Spleen (tissue), 13 donors: ENCODE data around the gene RABGGTA. TPM values are rescaled to one million over a fixed set of nuclear protein-coding genes. Genes with fewer than 3 reads are reported as not detected.

Experiments used
- DNase-seq: peaks from one replicate; pipeline ENCODE4 v3.0.0-alpha.2; 2020
- H3K27ac ChIP-seq, 8 donors: fragments of 200-600 bp; sonication (generic) in 7 of 8; 1 replicate in 4 of 8; 2 replicates in 4 of 8; pipeline versions ENCODE4 v1.5.0 to v1.8.0; 2016 to 2021; ENCODE audit warnings: inconsistent platforms in 4 of 8, mild to moderate bottlenecking in 4 of 8, moderate library complexity in 1 of 8
- H3K27me3 ChIP-seq, 7 donors: fragments of 200-600 bp; sonication (generic) in 6 of 7; replicated peaks in 1 of 7; 1 replicate in 4 of 7; 2 replicates in 3 of 7; pipeline versions ENCODE4 v1.5.0 to v1.8.0; 2016 to 2021; ENCODE audit warnings: inconsistent platforms in 3 of 7, mild to moderate bottlenecking in 1 of 7
- H3K36me3 ChIP-seq, 6 donors: fragments of 200-600 bp; sonication (generic) in 5 of 6; 1 replicate in 4 of 6; 2 replicates in 2 of 6; pipeline versions ENCODE4 v1.5.0 to v1.8.0; 2016 to 2021; ENCODE audit warnings: inconsistent platforms in 2 of 6
- H3K4me1 ChIP-seq, 6 donors: fragments of 200-600 bp; sonication (generic) in 5 of 6; 1 replicate in 3 of 6; 2 replicates in 3 of 6; pipeline versions ENCODE4 v1.5.0 to v1.8.0; 2016 to 2021; ENCODE audit warnings: inconsistent platforms in 3 of 6
- H3K4me3 ChIP-seq, 8 donors: fragments of 200-600 bp; sonication (generic) in 7 of 8; 1 replicate in 4 of 8; 2 replicates in 4 of 8; pipeline versions ENCODE4 v1.5.0 to v1.8.0; 2016 to 2021; ENCODE audit warnings: inconsistent platforms in 4 of 8, mild to moderate bottlenecking in 4 of 8, moderate library complexity in 2 of 8
- H3K9me3 ChIP-seq, 8 donors: fragments of 200-600 bp; sonication (generic) in 7 of 8; 1 replicate in 4 of 8; 2 replicates in 4 of 8; pipeline versions ENCODE4 v1.5.0 to v1.8.0; 2016 to 2021; ENCODE audit warnings: inconsistent platforms in 4 of 8
- CTCF ChIP-seq, 11 experiments: fragments of 200-600 bp in 7 of 11; fragments of 450-650 bp in 4 of 11; sonication (generic) in 4 of 11; IDR thresholded peaks in 8 of 11; conservative IDR thresholded peaks in 3 of 11; 1 replicate in 7 of 11; 2 replicates in 4 of 11; pipeline versions ENCODE4 v1.4.0 to v1.8.0; 2016 to 2021; ENCODE audit warnings: antibody characterized with exemption in 11 of 11, inconsistent platforms in 4 of 11, mild to moderate bottlenecking in 1 of 11
- POLR2A ChIP-seq, 3 donors: fragments of 450-650 bp; IDR thresholded peaks; one replicate each; pipeline ENCODE4 v1.5.1; 2017; ENCODE audit warnings: antibody characterized with exemption in 3 of 3, mild to moderate bottlenecking in 1 of 3
- POLR2AphosphoS5 ChIP-seq, 3 donors: sonication (generic); formaldehyde crosslinking; IDR thresholded peaks; one replicate each; pipeline ENCODE4 v1.5.1; 2017; ENCODE audit warnings: antibody characterized with exemption in 3 of 3
- WGBS, 5 donors: extraction: QIAGEN DNeasy Blood & Tissue Kit in 3 of 5; methylation state at CpG; one replicate each; pipeline versions ENCODE4 v1.1.5 to v1.1.7; 2013 to 2018; 5-methylcytosine and 5-hydroxymethylcytosine counted together
- intact Hi-C: fragments of 100-400 bp; cut with DNase I; formaldehyde crosslinking; loops from one replicate; pipeline ENCODE4 v1.15.0; 2023; ENCODE audit warnings: low total_unique reads
- long read RNA-seq, 2 donors: transcript quantifications; one replicate each; lab custom pipeline, GENCODE V29; 2026
- polyA plus RNA-seq, 3 donors: library from polyadenylated mRNA; stranded (reverse); fragments of 200-250 nt; gene quantifications; one replicate each; pipeline ENCODE4 v1.2.1, GENCODE V29; 2013
- total RNA-seq, 7 donors: library from RNA; depleted of rRNA in 3 of 7; stranded (reverse); fragments of >200 nt in 3 of 7; fragmentation: NEBNext Ultra II Directional in 4 of 7; extraction: Animal tissue kit (Norgen Biotek cat#: 25700) in 4 of 7; gene quantifications; one replicate each; pipeline versions ENCODE4 v1.1.0 to v1.2.1, GENCODE V29; 2016 to 2021
- donor health status: healthy with polysubstance abuse.
- donor health status: DM: no; HTN: no; CAD: no; lungs with moderate emphysema.
- donor health status: DM: no; HTN: no; CAD: no.
- donor health status: Bipolar disorder and iron deficiency.
- donor health status: healthy.
- donor health status: DM: no; HTN: no; CAD: no.
- donor health status: DM: yes; HTN: yes; CAD: no.

The RABGGTA gene, protein sequence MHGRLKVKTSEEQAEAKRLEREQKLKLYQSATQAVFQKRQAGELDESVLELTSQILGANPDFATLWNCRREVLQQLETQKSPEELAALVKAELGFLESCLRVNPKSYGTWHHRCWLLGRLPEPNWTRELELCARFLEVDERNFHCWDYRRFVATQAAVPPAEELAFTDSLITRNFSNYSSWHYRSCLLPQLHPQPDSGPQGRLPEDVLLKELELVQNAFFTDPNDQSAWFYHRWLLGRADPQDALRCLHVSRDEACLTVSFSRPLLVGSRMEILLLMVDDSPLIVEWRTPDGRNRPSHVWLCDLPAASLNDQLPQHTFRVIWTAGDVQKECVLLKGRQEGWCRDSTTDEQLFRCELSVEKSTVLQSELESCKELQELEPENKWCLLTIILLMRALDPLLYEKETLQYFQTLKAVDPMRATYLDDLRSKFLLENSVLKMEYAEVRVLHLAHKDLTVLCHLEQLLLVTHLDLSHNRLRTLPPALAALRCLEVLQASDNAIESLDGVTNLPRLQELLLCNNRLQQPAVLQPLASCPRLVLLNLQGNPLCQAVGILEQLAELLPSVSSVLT
- total RNA-seq (10 to 100 TPM; 41.7 to 63.0 (median 48.6) TPM), polyA plus RNA-seq (10 to 100 TPM; 22.5 to 46.7 (median 41.4) TPM)
- long read RNA-seq, donor 1, transcript RABGGTA-201 (17 exons, 2,088 nt): major isoform, 7 of 8 reads
- long read RNA-seq, donor 1, partial matches to known transcripts: 0 of 8 reads
- long read RNA-seq, donor 1, other reads (novel, unspliced or antisense): 0 of 8 reads
- long read RNA-seq, donor 2, partial matches to known transcripts: 0 of 1 reads
- long read RNA-seq, donor 2, other reads (novel, unspliced or antisense): 0 of 1 reads

DNA sequence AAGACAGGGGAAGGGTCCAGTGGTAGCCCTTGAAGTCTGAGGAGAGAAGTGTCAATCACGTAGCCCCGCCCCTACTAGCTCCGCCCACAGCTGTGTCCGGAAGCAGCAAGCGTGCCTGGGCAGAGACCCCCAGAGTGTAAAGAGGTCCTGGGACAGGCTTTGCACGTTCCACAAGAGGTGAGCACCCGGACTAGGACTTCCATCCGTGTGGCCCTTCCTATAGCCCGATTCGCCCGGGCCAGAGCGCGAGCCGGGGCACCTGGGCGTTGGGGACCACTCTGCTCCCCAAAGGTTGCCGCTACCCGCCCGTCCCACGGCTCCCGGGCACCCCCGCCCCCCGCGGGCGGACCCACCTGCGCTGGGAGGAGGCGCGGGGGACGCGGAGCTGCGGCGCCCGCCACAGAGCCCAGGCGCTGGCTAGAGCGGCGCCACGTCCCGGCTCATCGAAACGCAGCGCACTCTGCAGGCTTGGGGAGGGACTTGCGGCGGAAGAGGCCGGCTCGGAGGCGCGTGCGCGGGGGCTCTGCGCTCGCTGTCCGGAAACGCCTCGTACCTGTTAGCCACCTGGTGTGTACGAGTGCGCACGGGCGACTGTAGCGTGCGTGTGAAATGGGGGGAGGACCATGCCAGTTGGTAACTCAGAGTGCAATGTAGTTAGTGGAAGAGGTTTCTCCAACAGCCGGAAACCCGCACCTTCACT is at the start of gene RABGGTA:
RABGGTA (minus strand) TSS at position 464 of the 700 bp plus-strand sequence. CDS start 482 bp downstream, outside the sequence.
- TF ChIP-seq POLR2AphosphoS5 (IDR thresholded peaks at IDR 0.05): peak; percentile 93 to 96 (median 95)
- peak; percentile 8 to 49 (median 48) for TF ChIP-seq POLR2A (IDR thresholded peaks at IDR 0.05)
- TF ChIP-seq CTCF (IDR thresholded peaks at IDR 0.05 in 8 of 11, conservative IDR thresholded peaks at IDR 0.05 in 3 of 11): peak; percentile 63 to 93 (median 83)
- Histone ChIP-seq H3K4me3 (peak within 1 kb of the TSS; percentile 46 to 82 (median 68)), H3K27ac (peak within 1 kb of the TSS; percentile 87 to 100 (median 99)), H3K9me3 (no peaks in the 10 kb centered on the region), H3K36me3 (peaks cover 0 to 40% (median 31%) of the 10 kb centered on the region in 6 donors), H3K27me3 (no peaks in the 10 kb centered on the region), H3K4me1 (peaks cover 7 to 67% (median 50%) of the 10 kb centered on the region in 6 donors)
- DNase-seq: peak; percentile 99
- intact Hi-C loops: no loop called here
- WGBS, 5 donors: 0 to 1% (median 0%) methylated on average over 38 to 61 of the region's 61 CpGs

- H3K4me1 ChIP-seq: peaks cover 31 to 72% (median 51%) of the 10 kb centered on the region in 6 donors
These were observed 45.9 kb upstream of the RABGGTA start for GRCh38 chr14:24317141-24317928.

GRCh38 chr14:24316597-24316950 is 45.2 kb upstream of the RABGGTA start:
- no peak for DNase-seq
- H3K4me1 ChIP-seq: peaks cover 36 to 80% (median 59%) of the 10 kb centered on the region in 6 donors
- 59 to 89% (median 76%) methylated on average over 18 of the region's 18 CpGs for WGBS, 5 donors
- no peaks in the 10 kb centered on the region for H3K27me3 ChIP-seq
- no peaks in the 10 kb centered on the region for H3K9me3 ChIP-seq
- H3K36me3 ChIP-seq: peaks cover 0 to 49% (median 2%) of the 10 kb centered on the region in 6 donors
- TF ChIP-seq POLR2AphosphoS5 (IDR thresholded peaks at IDR 0.05) (no peak), POLR2A (IDR thresholded peaks at IDR 0.05) (no peak), CTCF (IDR thresholded peaks at IDR 0.05 in 8 of 11, conservative IDR thresholded peaks at IDR 0.05 in 3 of 11) (no peak)
- peak overlapping the region in 1 of 8 donors; percentile 87 for H3K4me3 ChIP-seq
- intact Hi-C loops: no loop called here
- H3K27ac ChIP-seq: peak overlapping the region; percentile 60 to 98 (median 96)

More at GRCh38 chr14:24317141-24317928, 45.9 kb upstream of the RABGGTA start:
- DNase-seq: no peak
- TF ChIP-seq CTCF (IDR thresholded peaks at IDR 0.05 in 8 of 11, conservative IDR thresholded peaks at IDR 0.05 in 3 of 11): no peak
- no peak for TF ChIP-seq POLR2AphosphoS5 (IDR thresholded peaks at IDR 0.05)
- TF ChIP-seq POLR2A (IDR thresholded peaks at IDR 0.05): no peak
- Histone ChIP-seq H3K27ac (peak overlapping the region in 7 of 8 donors; percentile 36 to 98 (median 97)), H3K9me3 (no peaks in the 10 kb centered on the region), H3K4me3 (no peak overlapping the region), H3K36me3 (peaks cover 0 to 57% (median 2%) of the 10 kb centered on the region in 6 donors), H3K27me3 (no peaks in the 10 kb centered on the region)
- intact Hi-C loops: no loop called here
- 89 to 95% (median 91%) methylated on average over 3 of the region's 3 CpGs for WGBS, 5 donors
